ENCODE measurements around the gene CSRNP3.

CSRNP3 gene

GRCh38 chr2:165571477-165571876, 102.0 kb downstream of the CSRNP3 start:
- in situ Hi-C loops (cut with HindIII; ENCODE audit: low sequenced_read_pairs), result no loop called here
- TF ChIP-seq, protein P1, sequence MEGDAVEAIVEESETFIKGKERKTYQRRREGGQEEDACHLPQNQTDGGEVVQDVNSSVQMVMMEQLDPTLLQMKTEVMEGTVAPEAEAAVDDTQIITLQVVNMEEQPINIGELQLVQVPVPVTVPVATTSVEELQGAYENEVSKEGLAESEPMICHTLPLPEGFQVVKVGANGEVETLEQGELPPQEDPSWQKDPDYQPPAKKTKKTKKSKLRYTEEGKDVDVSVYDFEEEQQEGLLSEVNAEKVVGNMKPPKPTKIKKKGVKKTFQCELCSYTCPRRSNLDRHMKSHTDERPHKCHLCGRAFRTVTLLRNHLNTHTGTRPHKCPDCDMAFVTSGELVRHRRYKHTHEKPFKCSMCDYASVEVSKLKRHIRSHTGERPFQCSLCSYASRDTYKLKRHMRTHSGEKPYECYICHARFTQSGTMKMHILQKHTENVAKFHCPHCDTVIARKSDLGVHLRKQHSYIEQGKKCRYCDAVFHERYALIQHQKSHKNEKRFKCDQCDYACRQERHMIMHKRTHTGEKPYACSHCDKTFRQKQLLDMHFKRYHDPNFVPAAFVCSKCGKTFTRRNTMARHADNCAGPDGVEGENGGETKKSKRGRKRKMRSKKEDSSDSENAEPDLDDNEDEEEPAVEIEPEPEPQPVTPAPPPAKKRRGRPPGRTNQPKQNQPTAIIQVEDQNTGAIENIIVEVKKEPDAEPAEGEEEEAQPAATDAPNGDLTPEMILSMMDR (IDR thresholded peaks at IDR 0.05; ENCODE audit: low read depth, low read length), result no peak
- DNase-seq (ENCODE audit: low read depth, low spot score), result no peak

GRCh38 chr2:165572151-165572550, 102.7 kb downstream of the CSRNP3 start:
- TF ChIP-seq, protein P1 (IDR thresholded peaks at IDR 0.05; ENCODE audit: low read depth, low read length), result no peak
- in situ Hi-C loops (cut with HindIII; ENCODE audit: low sequenced_read_pairs), result no loop called here
- H3K4me3 ChIP-seq (ENCODE audit: low read depth, low read length), result no peak overlapping the region
- no peak for DNase-seq (ENCODE audit: low read depth, low spot score)

More at GRCh38 chr2:165571477-165571876, 102.0 kb downstream of the CSRNP3 start:
- no peak overlapping the region for H3K4me3 ChIP-seq (ENCODE audit: low read depth, low read length)

DNA sequence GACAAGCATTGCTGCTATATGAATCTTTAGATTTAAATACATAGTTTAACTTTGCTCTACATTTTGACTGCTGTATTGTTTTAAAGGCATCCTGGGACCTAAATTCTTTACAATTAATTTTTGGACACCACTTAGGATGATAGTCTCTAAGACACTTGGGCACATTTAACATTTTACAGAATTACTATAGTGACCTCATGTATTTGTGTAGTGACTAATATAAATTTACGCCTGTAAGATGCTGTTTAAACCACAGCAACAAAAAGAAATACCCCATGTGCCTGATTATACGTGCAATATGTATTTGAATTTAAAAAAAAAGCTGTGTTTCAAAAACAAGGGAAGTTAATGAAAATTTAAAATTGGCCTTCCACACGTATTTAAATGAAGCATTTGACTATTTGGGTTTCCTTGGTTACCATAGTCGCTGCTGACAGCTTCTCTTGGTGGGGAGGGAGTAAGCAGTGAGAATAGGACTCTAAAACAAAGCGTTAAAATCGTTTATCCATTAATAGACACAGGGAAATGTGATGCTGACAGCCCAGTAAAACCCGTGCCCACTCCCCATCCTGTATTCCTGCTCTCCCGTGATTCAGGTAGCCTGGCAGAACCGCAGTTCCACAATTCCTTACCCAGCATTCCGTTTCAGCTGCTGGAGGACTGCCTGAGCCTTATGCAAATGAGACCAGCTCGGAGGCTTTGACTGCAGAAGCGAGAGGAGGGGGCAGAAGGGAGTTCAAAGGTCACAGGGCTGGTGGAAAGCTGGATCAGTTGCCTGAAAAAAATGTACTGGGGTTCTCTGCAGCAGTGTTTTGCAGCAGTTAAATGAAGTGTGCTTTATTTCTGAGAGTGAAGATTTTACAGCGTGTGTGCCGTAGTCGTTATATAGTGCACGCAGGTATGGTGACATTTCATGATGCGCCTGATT, 104.3 kb downstream of the CSRNP3 start:
- DNase-seq (ENCODE audit: low read depth, low spot score), result peak; percentile 53
- in situ Hi-C loops (cut with HindIII; ENCODE audit: low sequenced_read_pairs), result no loop called here
- peak overlapping the region; percentile 43 for H3K4me3 ChIP-seq (ENCODE audit: low read depth, low read length)
- TF ChIP-seq, protein P1 (IDR thresholded peaks at IDR 0.05; ENCODE audit: low read depth, low read length), result no peak

DNA sequence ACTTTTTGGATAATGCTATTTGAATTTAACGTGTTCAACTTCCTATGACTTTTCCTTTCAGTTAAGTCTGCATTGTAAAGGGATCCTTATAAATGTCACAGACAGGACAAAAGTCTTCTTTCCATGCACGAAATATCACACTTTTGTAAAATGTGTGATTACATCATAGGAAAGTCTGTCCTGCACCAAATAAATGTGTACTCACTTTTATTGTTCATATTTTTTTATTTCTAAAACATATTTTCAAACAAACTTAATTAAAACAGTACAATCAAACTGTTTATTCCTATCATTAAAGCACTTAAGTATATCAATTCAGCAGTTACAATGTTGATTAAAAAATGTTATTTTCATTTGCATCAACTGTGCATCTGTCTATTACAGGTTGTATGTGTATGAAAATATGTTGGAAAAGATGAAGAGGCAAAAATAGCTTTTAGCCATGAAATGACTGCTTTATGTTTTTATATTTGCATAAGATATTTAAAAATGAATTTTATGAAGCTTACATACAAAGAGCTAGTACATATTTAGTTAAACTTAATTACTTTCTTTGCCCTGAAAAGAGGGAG, 105.6 kb downstream of the CSRNP3 start:
- no peak overlapping the region for H3K4me3 ChIP-seq (ENCODE audit: low read depth, low read length)
- no peak for DNase-seq (ENCODE audit: low read depth, low spot score)
- TF ChIP-seq, protein P1 (IDR thresholded peaks at IDR 0.05; ENCODE audit: low read depth, low read length), result no peak
- in situ Hi-C loops (cut with HindIII; ENCODE audit: low sequenced_read_pairs), result no loop called here

DNA sequence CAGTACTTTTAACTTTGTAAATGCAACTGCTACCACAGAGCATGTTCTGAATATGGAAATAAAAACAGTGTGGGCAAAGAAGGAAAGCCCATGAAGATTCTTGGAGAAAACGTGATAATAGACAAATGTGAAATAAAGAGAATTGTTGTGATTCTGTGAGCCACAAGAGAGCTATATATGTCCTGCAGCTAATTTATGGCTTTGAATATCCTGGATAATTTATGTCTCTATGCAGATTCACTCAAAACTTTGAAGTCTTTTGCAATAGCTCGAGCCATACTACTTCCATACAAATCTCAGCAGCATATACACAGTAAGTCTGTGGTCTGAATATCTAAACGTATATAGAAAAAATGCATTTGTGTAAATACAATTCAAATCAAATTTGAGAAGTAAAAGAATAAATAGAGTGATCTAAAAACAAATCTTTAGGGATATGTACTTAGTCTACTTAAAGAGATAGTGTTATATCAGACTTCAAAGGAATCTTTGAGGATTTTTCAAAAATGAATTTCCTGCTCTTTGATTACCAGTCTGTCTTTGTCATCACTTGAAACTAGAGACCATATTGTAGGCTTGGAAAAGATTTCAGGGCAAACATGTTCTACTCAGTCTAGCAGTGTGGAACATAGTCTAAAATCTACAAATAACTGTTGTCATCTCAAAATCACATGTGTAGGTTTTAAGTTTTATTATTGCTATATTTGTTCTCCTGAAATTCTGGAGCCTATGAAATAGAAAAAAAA, 107.1 kb downstream of the CSRNP3 start:
- TF ChIP-seq, protein P1 (IDR thresholded peaks at IDR 0.05; ENCODE audit: low read depth, low read length), result no peak
- H3K4me3 ChIP-seq (ENCODE audit: low read depth, low read length), result no peak overlapping the region
- in situ Hi-C loops (cut with HindIII; ENCODE audit: low sequenced_read_pairs), result no loop called here
- no peak for DNase-seq (ENCODE audit: low read depth, low spot score)

DNA sequence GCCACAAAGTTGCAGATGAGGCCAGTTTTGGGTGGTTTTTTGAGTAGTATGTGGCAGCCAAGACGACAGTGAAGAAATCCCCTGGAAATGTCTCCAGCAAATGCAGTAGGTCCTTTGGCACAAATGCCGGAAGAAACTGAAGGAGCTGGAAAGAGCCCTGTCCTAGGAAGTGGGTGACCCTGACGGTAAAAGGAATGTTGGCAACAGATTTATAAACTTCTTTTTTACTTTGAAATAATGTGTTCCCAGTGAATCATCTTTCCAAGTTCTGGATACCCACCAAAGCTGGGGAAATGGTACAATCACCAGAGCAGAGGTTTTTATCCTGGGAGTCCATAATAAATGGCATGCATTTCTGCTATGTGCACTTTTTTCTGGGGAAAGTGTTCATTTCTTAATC, 112.9 kb downstream of the CSRNP3 start:
- no peak overlapping the region for H3K4me3 ChIP-seq (ENCODE audit: low read depth, low read length)
- DNase-seq (ENCODE audit: low read depth, low spot score), result peak; percentile 62
- in situ Hi-C loops (cut with HindIII; ENCODE audit: low sequenced_read_pairs), result no loop called here
- TF ChIP-seq, protein P1 (IDR thresholded peaks at IDR 0.05; ENCODE audit: low read depth, low read length), result no peak

Measured in astrocyte of the spinal cord (primary cell).